Mononuclear cell (primary cell): ENCODE measurements around the gene ARSD. TPM values are rescaled to one million over a fixed set of nuclear protein-coding genes. Genes with fewer than 3 reads are reported as not detected.
"Not testable (repeated sequence)": the region's sequence is repeated elsewhere in the genome, so short reads cannot be mapped to it uniquely, and the experiment has no call there.

ENCODE experiments used
- H3K27me3 ChIP-seq: 2 replicates; pipeline ENCODE4 v1.6.0; 2011; ENCODE audit warnings: low read length, control low read depth; ENCODE audit not compliant: insufficient read depth
- H3K4me1 ChIP-seq: 2 replicates; pipeline ENCODE4 v1.5.1; 2011; ENCODE audit warnings: mild to moderate bottlenecking, low read length, control low read depth; ENCODE audit not compliant: insufficient read depth
- H3K4me3 ChIP-seq: 2 replicates; pipeline ENCODE4 v1.5.1; 2011; ENCODE audit warnings: mild to moderate bottlenecking, low read length, moderate library complexity
- H3K9me3 ChIP-seq: 2 replicates; pipeline ENCODE4 v1.5.1; 2011; ENCODE audit warnings: low read depth, mild to moderate bottlenecking, control low read depth, low read length
- total RNA-seq: library from RNA; depleted of rRNA; stranded (reverse); fragments of >200 nt; gene quantifications from one replicate; pipeline ENCODE4 v1.2.3, GENCODE V29; 2012

The ARSD gene
- total RNA-seq, 1 donor = 7.3 TPM

DNA sequence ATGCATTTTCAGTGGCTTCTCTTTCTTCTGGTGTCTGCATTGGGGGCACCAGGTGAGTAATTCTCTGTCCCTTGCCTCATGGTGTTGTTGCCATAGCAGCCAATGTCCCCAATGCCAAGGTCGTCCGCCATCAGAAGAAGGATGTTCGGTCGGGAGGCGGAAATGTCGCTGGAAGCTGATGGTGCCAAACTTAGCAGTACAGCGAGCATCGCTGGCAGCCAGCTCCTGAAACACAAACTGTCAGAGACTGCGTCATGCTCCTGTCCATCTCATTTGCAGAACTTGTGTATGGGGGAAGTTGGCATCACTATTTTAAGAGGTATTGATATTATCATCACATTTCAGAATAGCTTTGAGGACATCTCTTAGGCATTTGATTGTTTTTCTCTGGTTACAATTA lies 29.1 kb upstream of the ARSD start:
- H3K4me3 ChIP-seq = no peak overlapping the region
- H3K9me3 ChIP-seq = no peaks in the 10 kb centered on the region
- no peaks in the 10 kb centered on the region for H3K27me3 ChIP-seq
- H3K4me1 ChIP-seq = no peaks in the 10 kb centered on the region

GRCh38 chrX:2955838-2956237 lies 26.7 kb upstream of the ARSD start:
- Histone ChIP-seq H3K9me3 (no peaks in the 10 kb centered on the region), H3K27me3 (no peaks in the 10 kb centered on the region), H3K4me1 (no peaks in the 10 kb centered on the region), H3K4me3 (no peak overlapping the region)

GRCh38 chrX:2955281-2955680 lies 26.1 kb upstream of the ARSD start:
- Histone ChIP-seq H3K4me1 (no peaks in the 10 kb centered on the region), H3K9me3 (no peaks in the 10 kb centered on the region), H3K4me3 (no peak overlapping the region), H3K27me3 (no peaks in the 10 kb centered on the region)

DNA sequence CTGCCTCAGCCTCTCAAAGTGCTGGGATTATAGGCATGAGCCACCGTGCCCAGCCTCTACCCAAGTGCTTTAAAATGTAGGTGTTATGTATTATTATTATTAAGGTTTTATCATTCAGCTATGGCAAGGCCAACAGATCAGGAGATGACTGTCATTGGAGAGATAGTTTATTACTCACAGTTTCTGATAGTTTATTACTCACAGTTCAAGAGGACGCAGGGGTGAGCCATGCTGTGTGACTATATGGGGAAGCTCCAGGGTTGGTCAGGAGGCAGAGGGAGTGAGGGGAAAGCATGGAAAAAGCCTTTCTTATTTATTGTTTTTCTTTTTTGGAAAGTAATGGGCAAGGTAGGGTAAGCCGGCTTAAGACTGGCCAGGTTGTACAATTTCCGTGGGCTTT lies 25.4 kb upstream of the ARSD start:
- no peaks in the 10 kb centered on the region for H3K9me3 ChIP-seq
- H3K27me3 ChIP-seq = no peaks in the 10 kb centered on the region
- no peak overlapping the region for H3K4me3 ChIP-seq
- no peaks in the 10 kb centered on the region for H3K4me1 ChIP-seq

DNA sequence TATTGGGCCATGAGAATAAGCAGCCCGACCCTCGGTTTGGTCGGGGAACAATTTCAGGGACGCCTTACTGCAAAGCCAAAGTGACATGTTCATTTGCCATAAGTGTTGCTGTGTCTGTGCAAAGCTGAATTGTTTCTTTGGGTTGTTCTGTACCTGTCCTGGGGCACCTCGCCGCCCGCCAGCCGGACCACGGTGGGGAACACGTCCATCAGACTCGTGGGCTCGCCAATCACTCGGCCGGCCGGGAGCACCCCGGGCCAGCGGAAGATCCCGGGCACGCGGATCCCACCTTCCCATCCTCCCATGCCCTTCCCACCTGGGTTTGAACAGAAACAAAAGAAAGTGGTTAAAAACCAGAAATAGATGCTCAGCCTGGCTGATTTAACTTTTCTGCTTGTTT lies 8.8 kb upstream of the ARSD start:
- not testable (repeated sequence) for H3K27me3 ChIP-seq, H3K9me3 ChIP-seq, H3K4me3 ChIP-seq
- H3K4me1 ChIP-seq = peaks cover 25% of the 10 kb centered on the region

GRCh38 chrX:2934715-2935710 lies 5.9 kb upstream of the ARSD start:
- H3K9me3 ChIP-seq = no peaks in the 10 kb centered on the region
- H3K4me1 ChIP-seq = peaks cover 25% of the 10 kb centered on the region
- no peak overlapping the region for H3K4me3 ChIP-seq
- no peaks in the 10 kb centered on the region for H3K27me3 ChIP-seq

DNA sequence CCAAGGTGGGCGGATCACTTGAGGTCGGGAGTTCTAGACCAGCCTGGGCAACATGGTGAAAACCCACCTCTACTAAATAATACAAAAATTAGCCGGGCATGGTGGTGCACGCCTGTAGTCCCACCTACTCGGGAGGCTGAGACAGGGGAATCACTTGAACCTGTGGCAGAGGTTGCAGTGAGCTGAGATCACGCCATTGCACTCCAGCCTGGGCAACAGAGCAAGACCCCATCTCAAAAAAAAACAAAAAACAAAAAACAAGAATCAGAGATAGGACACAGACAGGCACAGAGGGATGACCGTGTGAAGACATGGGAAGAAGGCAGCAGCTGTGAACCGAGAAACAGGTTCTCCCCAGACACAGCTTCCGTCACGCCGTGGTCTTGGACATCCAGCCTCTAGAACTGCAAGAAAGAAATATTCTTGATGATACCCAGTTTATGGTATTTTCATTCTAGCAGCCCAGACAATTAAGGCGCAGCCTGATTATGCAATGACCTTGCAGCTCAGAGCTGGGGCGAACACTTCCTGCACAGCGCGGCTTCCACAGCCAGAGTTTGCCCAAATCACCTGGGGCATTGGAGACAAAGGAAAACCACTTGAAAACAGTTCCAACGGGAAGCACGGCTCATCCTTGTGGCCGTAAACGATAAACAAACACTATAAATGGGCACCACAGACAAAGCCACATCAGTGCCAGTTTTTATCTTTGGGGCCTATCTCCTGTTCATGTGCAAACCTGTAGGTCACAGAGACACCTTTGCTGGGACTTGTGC lies 4.2 kb upstream of the ARSD start:
- no peaks in the 10 kb centered on the region for H3K27me3 ChIP-seq
- no peak overlapping the region for H3K4me3 ChIP-seq
- no peaks in the 10 kb centered on the region for H3K9me3 ChIP-seq
- H3K4me1 ChIP-seq = peaks cover 30% of the 10 kb centered on the region

DNA sequence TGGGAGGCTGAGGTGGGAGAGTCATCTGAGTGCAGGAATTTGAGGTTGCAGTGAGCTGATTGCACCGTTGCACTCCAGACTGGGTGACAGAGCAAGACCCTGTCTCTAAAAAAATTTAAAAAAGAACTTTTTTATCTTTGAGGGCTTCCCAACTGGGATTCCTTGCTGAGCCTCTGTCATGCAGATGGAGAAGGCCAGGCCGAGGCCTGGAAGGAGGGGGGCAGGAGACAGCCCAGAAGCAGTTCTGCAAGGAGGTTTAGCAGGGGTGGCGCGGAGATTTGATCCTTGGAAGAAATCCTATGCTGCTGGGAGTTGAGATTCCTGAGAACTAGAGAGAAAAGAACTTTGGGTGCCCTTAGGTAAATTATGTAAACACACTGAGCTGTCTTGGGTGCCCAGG lies 2.5 kb upstream of the ARSD start:
- no peak overlapping the region for H3K4me3 ChIP-seq
- H3K9me3 ChIP-seq = no peaks in the 10 kb centered on the region
- peaks cover 30% of the 10 kb centered on the region for H3K4me1 ChIP-seq
- no peaks in the 10 kb centered on the region for H3K27me3 ChIP-seq

DNA sequence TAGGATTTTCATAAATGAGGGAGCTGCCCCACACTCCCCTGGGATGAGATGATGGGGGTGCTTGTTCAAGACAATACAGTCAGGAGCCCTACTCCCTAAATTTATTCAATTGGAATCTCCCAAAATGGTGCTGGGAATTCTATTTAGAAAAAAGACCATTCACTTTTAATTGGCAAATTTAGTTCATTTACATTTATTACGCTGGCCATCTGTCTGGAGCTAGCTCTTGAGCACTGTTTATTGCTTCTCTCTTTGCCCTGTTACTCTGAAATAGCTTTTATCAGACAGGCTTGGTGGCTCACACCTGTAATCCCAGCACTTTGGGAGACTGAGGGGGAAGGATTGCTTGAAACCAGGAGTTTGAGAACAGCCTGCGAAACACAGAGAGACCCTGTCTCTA lies 2.0 kb upstream of the ARSD start:
- H3K27me3 ChIP-seq = no peaks in the 10 kb centered on the region
- H3K4me1 ChIP-seq = peaks cover 30% of the 10 kb centered on the region
- no peak overlapping the region for H3K4me3 ChIP-seq
- no peaks in the 10 kb centered on the region for H3K9me3 ChIP-seq

- Histone ChIP-seq H3K27me3 (no peaks in the 10 kb centered on the region), H3K4me1 (peaks cover 6% of the 10 kb centered on the region), H3K9me3 (no peaks in the 10 kb centered on the region), H3K4me3 (no peak overlapping the region)
Measured at GRCh38 chrX:2928191-2928582, 952 bp downstream of the ARSD start.

- Histone ChIP-seq H3K4me3 (no peak overlapping the region), H3K9me3 (no peaks in the 10 kb centered on the region), H3K27me3 (no peaks in the 10 kb centered on the region), H3K4me1 (peaks cover 5% of the 10 kb centered on the region)
Measured at GRCh38 chrX:2926664-2927275, 2.4 kb downstream of the ARSD start.

GRCh38 chrX:2926255-2926654 lies 2.9 kb downstream of the ARSD start:
- not testable (repeated sequence) for H3K27me3 ChIP-seq, H3K4me3 ChIP-seq, H3K4me1 ChIP-seq, H3K9me3 ChIP-seq

GRCh38 chrX:2924151-2924550 lies 5.0 kb downstream of the ARSD start:
- H3K27me3 ChIP-seq = no peaks in the 10 kb centered on the region
- no peaks in the 10 kb centered on the region for H3K9me3 ChIP-seq
- no peaks in the 10 kb centered on the region for H3K4me1 ChIP-seq
- no peak overlapping the region for H3K4me3 ChIP-seq

- H3K9me3 ChIP-seq = no peaks in the 10 kb centered on the region
- H3K4me3 ChIP-seq = no peak overlapping the region
- no peaks in the 10 kb centered on the region for H3K27me3 ChIP-seq
- no peaks in the 10 kb centered on the region for H3K4me1 ChIP-seq
Measured at GRCh38 chrX:2921750-2922149, 7.4 kb downstream of the ARSD start.

DNA sequence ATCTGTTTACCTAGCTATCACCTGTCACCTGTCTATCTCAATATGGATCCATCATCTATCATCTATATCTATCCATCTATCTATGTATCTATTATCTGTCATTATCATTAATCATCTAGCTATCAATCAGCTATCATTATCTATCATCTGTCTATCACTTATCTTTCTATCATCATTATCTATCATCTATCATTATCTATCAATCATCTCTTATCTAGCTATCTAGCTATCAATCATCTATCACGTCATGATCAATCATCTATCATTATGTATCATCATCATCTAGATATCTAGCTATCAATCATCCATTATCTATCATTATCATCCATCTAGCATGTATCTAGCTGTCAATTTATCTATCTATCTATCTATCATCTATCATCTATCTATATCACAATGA lies 7.9 kb downstream of the ARSD start:
- Histone ChIP-seq H3K4me1 (no peaks in the 10 kb centered on the region), H3K4me3 (no peak overlapping the region), H3K27me3 (no peaks in the 10 kb centered on the region), H3K9me3 (no peaks in the 10 kb centered on the region)
